ENCODE measurements around the gene WFDC9. TPM values are rescaled to one million over a fixed set of nuclear protein-coding genes. Genes with fewer than 3 reads are reported as not detected.
"Not testable (repeated sequence)": the region's sequence is repeated elsewhere in the genome, so short reads cannot be mapped to it uniquely, and the experiment has no call there.

WFDC9 gene
- total and polyA plus RNA-seq, 4 donors: not detected

DNA sequence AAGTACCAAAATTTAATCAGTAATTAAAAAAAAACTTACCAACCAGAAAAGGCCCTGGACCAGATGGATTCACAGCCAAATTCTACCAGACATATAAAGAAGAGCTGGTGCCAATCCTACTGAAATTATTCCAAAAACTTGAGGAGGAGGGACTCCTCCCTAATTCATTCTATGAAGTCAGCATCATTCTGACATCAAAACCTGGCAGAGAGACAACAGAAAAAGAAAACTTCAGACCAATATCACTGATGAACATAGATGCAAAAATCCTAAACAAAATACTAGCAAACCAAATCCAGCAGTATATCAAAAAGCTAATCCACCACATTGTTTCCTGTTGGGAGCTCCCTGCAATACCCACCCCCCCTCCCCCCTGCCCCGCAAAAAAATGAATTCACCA, 39.1 kb upstream of the WFDC9 start, which contains the start of gene WFDC11:
Gene WFDC11, minus strand, starts transcription at position 101 of the 400 bp plus-strand sequence. CDS start 19,639 bp downstream, outside the sequence.
- Histone ChIP-seq H3K4me1 (ENCODE audit: control insufficient read depth in 4 of 4, insufficient read depth in 4 of 4, low read length in 3 of 4) (no peaks in the 10 kb centered on the region), H3K36me3 (ENCODE audit: control insufficient read depth in 4 of 4, insufficient read depth in 3 of 4, low read depth in 1 of 4, low read length in 3 of 4) (peaks cover 0 to 2% (median 0%) of the 10 kb centered on the region in 4 donors), H3K27me3 (ENCODE audit: control insufficient read depth in 4 of 4, insufficient read depth in 4 of 4, low read length in 3 of 4) (no peaks in the 10 kb centered on the region), H3K4me3 (ENCODE audit: low read depth in 1 of 3, low read length in 3 of 3) (no peak within 1 kb of the TSS), H3K9ac (ENCODE audit: low read depth in 1 of 2, low read length in 2 of 2) (no peak within 1 kb of the TSS), H3K27ac (ENCODE audit: low read depth in 1 of 2, low read length in 2 of 2) (no peak within 1 kb of the TSS), H3K9me3 (ENCODE audit: control insufficient read depth in 4 of 4, low read length in 3 of 4) (no peaks in the 10 kb centered on the region)
- 72% methylated on average over 1 of the region's 1 CpG for WGBS
- no peak for DNase-seq (ENCODE audit: low spot score)
- no peak for TF ChIP-seq EGR1 (IDR thresholded peaks at IDR 0.05; ENCODE audit: low read depth in 2 of 2)
- TF ChIP-seq, protein P1, sequence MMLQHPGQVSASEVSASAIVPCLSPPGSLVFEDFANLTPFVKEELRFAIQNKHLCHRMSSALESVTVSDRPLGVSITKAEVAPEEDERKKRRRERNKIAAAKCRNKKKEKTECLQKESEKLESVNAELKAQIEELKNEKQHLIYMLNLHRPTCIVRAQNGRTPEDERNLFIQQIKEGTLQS (IDR thresholded peaks at IDR 0.05): no peak
- no peak for TF ChIP-seq HNF4A (conservative IDR thresholded peaks at IDR 0.05)
- TF ChIP-seq RAD21 (IDR thresholded peaks at IDR 0.05): no peak
- TF ChIP-seq YY1 (IDR thresholded peaks at IDR 0.05): no peak
- TF ChIP-seq JUND (IDR thresholded peaks at IDR 0.05): no peak
- TF ChIP-seq, protein P2, sequence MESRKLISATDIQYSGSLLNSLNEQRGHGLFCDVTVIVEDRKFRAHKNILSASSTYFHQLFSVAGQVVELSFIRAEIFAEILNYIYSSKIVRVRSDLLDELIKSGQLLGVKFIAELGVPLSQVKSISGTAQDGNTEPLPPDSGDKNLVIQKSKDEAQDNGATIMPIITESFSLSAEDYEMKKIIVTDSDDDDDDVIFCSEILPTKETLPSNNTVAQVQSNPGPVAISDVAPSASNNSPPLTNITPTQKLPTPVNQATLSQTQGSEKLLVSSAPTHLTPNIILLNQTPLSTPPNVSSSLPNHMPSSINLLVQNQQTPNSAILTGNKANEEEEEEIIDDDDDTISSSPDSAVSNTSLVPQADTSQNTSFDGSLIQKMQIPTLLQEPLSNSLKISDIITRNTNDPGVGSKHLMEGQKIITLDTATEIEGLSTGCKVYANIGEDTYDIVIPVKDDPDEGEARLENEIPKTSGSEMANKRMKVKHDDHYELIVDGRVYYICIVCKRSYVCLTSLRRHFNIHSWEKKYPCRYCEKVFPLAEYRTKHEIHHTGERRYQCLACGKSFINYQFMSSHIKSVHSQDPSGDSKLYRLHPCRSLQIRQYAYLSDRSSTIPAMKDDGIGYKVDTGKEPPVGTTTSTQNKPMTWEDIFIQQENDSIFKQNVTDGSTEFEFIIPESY (IDR thresholded peaks at IDR 0.05): no peak
- TF ChIP-seq SP1 (IDR thresholded peaks at IDR 0.05): no peak

DNA sequence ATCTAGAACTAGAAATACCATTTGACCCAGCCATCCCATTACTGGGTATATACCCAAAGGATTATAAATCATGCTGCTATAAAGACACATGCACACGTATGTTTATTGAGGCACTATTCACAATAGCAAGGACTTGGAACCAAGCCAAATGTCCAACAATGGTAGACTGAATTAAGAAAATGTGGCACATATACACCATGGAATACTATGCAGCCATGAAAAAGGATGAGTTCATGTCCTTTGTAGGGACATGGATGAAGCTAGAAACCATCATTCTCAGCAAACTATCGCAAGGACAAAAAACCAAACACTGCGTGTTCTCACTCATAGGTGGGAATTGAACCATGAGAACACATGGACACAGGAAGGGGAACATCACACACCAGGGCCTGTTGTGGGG, 26.0 kb upstream of the WFDC9 start:
- H3K4me3 ChIP-seq (ENCODE audit: low read depth in 1 of 3, low read length in 3 of 3); H3K9me3 ChIP-seq (ENCODE audit: control insufficient read depth in 4 of 4, low read length in 3 of 4); H3K27me3 ChIP-seq (ENCODE audit: control insufficient read depth in 4 of 4, insufficient read depth in 4 of 4, low read length in 3 of 4); H3K9ac ChIP-seq (ENCODE audit: low read depth in 1 of 2, low read length in 2 of 2); H3K4me1 ChIP-seq (ENCODE audit: control insufficient read depth in 4 of 4, insufficient read depth in 4 of 4, low read length in 3 of 4); H3K27ac ChIP-seq (ENCODE audit: low read depth in 1 of 2, low read length in 2 of 2); H3K36me3 ChIP-seq (ENCODE audit: control insufficient read depth in 4 of 4, insufficient read depth in 3 of 4, low read depth in 1 of 4, low read length in 3 of 4); DNase-seq (ENCODE audit: low spot score): not testable (repeated sequence)
- 86% methylated on average over 3 of the region's 3 CpGs for WGBS

DNA sequence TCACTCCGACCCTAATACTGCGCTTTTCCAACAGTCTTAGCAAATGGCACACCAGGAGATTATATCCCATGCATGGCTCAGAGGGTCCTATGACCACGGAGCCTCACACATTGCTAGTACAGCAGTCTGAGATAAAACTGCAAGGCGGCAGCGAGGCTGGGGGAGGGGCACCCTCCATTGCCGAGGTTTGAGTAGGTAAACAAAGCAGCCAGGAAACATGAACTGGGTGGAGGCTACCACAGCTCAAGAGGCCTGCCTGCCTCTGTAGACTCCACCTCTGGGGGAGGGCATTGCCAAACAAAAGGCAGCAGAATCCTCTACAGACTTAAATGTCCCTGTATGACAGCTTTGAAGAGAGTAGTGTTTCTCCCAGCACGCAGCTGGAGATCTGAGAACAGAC, 20.6 kb upstream of the WFDC9 start:
- H3K27ac ChIP-seq (ENCODE audit: low read depth in 1 of 2, low read length in 2 of 2); H3K9ac ChIP-seq (ENCODE audit: low read depth in 1 of 2, low read length in 2 of 2); DNase-seq (ENCODE audit: low spot score); H3K4me3 ChIP-seq (ENCODE audit: low read depth in 1 of 3, low read length in 3 of 3); H3K36me3 ChIP-seq (ENCODE audit: control insufficient read depth in 4 of 4, insufficient read depth in 3 of 4, low read depth in 1 of 4, low read length in 3 of 4); H3K27me3 ChIP-seq (ENCODE audit: control insufficient read depth in 4 of 4, insufficient read depth in 4 of 4, low read length in 3 of 4); H3K9me3 ChIP-seq (ENCODE audit: control insufficient read depth in 4 of 4, low read length in 3 of 4); H3K4me1 ChIP-seq (ENCODE audit: control insufficient read depth in 4 of 4, insufficient read depth in 4 of 4, low read length in 3 of 4): not testable (repeated sequence)
- WGBS: 72% methylated on average over 7 of the region's 7 CpGs

DNA sequence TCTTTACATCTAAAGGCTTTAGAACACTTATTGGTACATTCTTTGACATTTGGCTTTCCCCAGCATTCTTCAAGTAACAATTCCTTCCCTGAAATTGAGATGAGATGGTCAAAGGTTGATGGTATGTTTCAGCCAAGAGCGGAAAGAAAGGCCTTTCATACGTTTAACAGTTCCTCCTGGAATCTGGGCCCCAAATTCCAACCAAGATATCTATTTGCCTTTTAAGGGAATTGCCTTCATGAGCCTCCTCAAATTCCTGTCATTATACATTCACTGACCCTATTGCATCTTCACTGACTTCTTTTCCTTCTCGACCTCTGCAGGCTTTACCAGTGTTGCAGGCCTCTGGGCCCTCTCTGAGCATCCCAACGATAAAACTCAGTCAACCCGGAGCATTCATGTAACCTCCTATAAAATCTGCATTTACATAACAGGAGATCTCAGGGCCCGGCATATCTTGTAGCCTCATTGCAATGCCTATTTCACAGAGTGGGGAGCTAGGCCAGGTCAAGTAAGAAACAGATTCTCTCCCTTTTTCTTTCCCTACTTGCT, 18.3 kb upstream of the WFDC9 start:
- H3K9me3 ChIP-seq (ENCODE audit: control insufficient read depth in 4 of 4, low read length in 3 of 4): no peaks in the 10 kb centered on the region
- WGBS: 87% methylated on average over 6 of the region's 6 CpGs
- no peaks in the 10 kb centered on the region for H3K4me1 ChIP-seq (ENCODE audit: control insufficient read depth in 4 of 4, insufficient read depth in 4 of 4, low read length in 3 of 4)
- H3K27me3 ChIP-seq (ENCODE audit: control insufficient read depth in 4 of 4, insufficient read depth in 4 of 4, low read length in 3 of 4): no peaks in the 10 kb centered on the region
- no peak overlapping the region for H3K27ac ChIP-seq (ENCODE audit: low read depth in 1 of 2, low read length in 2 of 2)
- no peak for TF ChIP-seq RAD21 (IDR thresholded peaks at IDR 0.05)
- no peak for TF ChIP-seq HNF4A (conservative IDR thresholded peaks at IDR 0.05)
- TF ChIP-seq SP1 (IDR thresholded peaks at IDR 0.05): no peak
- no peak for TF ChIP-seq YY1 (IDR thresholded peaks at IDR 0.05)
- TF ChIP-seq NR2F2 (IDR thresholded peaks at IDR 0.05): no peak
- TF ChIP-seq JUND (IDR thresholded peaks at IDR 0.05): no peak
- TF ChIP-seq RXRA (IDR thresholded peaks at IDR 0.05): no peak
- TF ChIP-seq HNF4G (IDR thresholded peaks at IDR 0.05): no peak
- no peak for TF ChIP-seq FOXA2 (IDR thresholded peaks at IDR 0.05)
- TF ChIP-seq, protein P1 (IDR thresholded peaks at IDR 0.05): no peak
- TF ChIP-seq, protein P2 (IDR thresholded peaks at IDR 0.05): no peak
- TF ChIP-seq EGR1 (IDR thresholded peaks at IDR 0.05; ENCODE audit: low read depth in 2 of 2): no peak
- TF ChIP-seq GABPA (IDR thresholded peaks at IDR 0.05 in 1 of 2, conservative IDR thresholded peaks at IDR 0.05 in 1 of 2): no peak
- TF ChIP-seq FOXA1 (IDR thresholded peaks at IDR 0.05): no peak
- TF ChIP-seq, protein P3, sequence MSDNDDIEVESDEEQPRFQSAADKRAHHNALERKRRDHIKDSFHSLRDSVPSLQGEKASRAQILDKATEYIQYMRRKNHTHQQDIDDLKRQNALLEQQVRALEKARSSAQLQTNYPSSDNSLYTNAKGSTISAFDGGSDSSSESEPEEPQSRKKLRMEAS (IDR thresholded peaks at IDR 0.05): no peak
- TF ChIP-seq, protein P4, sequence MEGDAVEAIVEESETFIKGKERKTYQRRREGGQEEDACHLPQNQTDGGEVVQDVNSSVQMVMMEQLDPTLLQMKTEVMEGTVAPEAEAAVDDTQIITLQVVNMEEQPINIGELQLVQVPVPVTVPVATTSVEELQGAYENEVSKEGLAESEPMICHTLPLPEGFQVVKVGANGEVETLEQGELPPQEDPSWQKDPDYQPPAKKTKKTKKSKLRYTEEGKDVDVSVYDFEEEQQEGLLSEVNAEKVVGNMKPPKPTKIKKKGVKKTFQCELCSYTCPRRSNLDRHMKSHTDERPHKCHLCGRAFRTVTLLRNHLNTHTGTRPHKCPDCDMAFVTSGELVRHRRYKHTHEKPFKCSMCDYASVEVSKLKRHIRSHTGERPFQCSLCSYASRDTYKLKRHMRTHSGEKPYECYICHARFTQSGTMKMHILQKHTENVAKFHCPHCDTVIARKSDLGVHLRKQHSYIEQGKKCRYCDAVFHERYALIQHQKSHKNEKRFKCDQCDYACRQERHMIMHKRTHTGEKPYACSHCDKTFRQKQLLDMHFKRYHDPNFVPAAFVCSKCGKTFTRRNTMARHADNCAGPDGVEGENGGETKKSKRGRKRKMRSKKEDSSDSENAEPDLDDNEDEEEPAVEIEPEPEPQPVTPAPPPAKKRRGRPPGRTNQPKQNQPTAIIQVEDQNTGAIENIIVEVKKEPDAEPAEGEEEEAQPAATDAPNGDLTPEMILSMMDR (IDR thresholded peaks at IDR 0.05; ENCODE audit: low read depth, low read length, missing input control): no peak
- H3K4me3 ChIP-seq (ENCODE audit: low read depth in 1 of 3, low read length in 3 of 3): no peak overlapping the region
- DNase-seq (ENCODE audit: low spot score): no peak
- no peaks in the 10 kb centered on the region for H3K36me3 ChIP-seq (ENCODE audit: control insufficient read depth in 4 of 4, insufficient read depth in 3 of 4, low read depth in 1 of 4, low read length in 3 of 4)
- no peak overlapping the region for H3K9ac ChIP-seq (ENCODE audit: low read depth in 1 of 2, low read length in 2 of 2)
